Measurements from ENCODE around the gene MAJIN. TPM values are rescaled to one million over a fixed set of nuclear protein-coding genes. Genes with fewer than 3 reads are reported as not detected.

MAJIN gene
- total and polyA plus RNA-seq, 11 donors = not detected

DNA sequence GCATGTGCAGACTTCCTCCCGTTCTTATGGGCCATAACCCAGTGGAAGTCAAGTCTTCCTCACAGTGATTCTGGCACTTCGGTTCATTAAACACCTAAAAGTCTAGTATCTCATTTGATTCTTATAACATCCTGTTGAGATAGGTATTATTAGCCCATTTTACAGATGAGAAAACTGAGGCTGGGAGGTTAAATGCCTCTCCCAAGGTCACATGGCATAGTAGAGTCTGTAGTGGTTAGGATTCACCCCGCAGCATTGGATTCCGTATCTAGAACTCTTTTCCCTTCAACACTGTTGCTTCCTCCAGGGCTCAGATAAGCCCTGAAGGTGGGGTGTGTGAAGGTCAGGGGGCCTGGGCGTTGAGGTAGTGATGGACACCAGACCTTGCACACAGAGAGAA, 39.6 kb downstream of the MAJIN start:
- ATAC-seq (no peak), DNase-seq (no peak)
- H3K36me3 ChIP-seq = peaks cover 0 to 76% (median 66%) of the 10 kb centered on the region in 9 donors
- H3K27me3 ChIP-seq = no peaks in the 10 kb centered on the region
- no peaks in the 10 kb centered on the region for H3K4me1 ChIP-seq
- intact Hi-C loops (cut with DNase I) = no loop called here
- WGBS, 4 donors = 82 to 93% (median 88%) methylated on average over 5 of the region's 5 CpGs
- H3K9me3 ChIP-seq = no peaks in the 10 kb centered on the region
- H3K4me3 ChIP-seq = no peak overlapping the region
- H3K27ac ChIP-seq = no peak overlapping the region
- TF ChIP-seq POLR2A (IDR thresholded peaks at IDR 0.05) = no peak
- TF ChIP-seq, protein P1, sequence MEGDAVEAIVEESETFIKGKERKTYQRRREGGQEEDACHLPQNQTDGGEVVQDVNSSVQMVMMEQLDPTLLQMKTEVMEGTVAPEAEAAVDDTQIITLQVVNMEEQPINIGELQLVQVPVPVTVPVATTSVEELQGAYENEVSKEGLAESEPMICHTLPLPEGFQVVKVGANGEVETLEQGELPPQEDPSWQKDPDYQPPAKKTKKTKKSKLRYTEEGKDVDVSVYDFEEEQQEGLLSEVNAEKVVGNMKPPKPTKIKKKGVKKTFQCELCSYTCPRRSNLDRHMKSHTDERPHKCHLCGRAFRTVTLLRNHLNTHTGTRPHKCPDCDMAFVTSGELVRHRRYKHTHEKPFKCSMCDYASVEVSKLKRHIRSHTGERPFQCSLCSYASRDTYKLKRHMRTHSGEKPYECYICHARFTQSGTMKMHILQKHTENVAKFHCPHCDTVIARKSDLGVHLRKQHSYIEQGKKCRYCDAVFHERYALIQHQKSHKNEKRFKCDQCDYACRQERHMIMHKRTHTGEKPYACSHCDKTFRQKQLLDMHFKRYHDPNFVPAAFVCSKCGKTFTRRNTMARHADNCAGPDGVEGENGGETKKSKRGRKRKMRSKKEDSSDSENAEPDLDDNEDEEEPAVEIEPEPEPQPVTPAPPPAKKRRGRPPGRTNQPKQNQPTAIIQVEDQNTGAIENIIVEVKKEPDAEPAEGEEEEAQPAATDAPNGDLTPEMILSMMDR (IDR thresholded peaks at IDR 0.05) = no peak

DNA sequence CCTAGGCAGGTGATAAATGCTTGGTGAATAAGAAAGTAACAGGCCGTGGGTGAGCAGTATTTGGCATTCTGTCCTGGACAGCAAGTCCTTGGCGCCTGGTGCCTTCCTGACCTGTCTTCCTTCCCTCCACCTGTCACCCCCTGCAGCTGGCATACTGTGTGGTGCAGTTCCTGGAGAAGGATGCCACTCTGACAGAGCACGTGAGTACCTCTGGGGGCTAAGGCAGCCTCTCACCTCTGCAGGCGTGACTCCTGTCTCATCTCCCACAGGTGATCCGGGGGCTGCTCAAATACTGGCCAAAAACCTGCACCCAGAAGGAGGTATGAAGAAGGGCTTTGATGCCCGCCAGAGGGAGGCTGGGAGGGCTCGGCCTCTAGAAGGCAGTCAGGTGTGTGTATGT, 40.6 kb downstream of the MAJIN start:
- WGBS, 4 donors = 92 to 98% (median 95%) methylated on average over 7 of the region's 7 CpGs
- ATAC-seq (no peak), DNase-seq (no peak)
- Histone ChIP-seq H3K4me3 (no peak overlapping the region), H3K4me1 (peaks cover 0 to 5% (median 0%) of the 10 kb centered on the region in 12 donors), H3K9me3 (no peaks in the 10 kb centered on the region), H3K36me3 (peaks cover 0 to 82% (median 70%) of the 10 kb centered on the region in 9 donors), H3K27me3 (no peaks in the 10 kb centered on the region), H3K27ac (no peak overlapping the region)
- TF ChIP-seq, protein P1 (IDR thresholded peaks at IDR 0.05) = no peak
- no peak for TF ChIP-seq POLR2A (IDR thresholded peaks at IDR 0.05)
- intact Hi-C loops (cut with DNase I) = no loop called here

DNA sequence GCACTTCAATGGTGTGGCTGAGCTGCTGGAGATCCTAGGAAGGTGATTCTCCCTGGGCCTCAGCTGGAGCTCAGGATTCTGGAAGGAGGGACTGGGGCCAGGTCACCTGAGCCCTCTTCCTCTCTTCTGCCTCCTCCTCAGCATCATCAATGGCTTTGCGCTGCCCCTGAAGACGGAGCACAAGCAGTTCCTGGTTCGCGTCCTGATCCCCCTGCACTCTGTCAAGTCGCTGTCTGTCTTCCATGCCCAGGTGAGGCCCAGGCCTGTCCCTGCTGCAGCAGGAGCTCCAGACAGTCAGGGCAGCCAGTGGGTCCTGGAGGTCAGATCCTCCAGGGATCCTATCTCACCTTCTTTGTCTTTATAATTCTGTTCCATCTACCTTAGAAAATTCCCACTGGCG, 41.6 kb downstream of the MAJIN start:
- Histone ChIP-seq H3K27me3 (no peaks in the 10 kb centered on the region), H3K4me3 (no peak overlapping the region), H3K36me3 (peaks cover 0 to 84% (median 70%) of the 10 kb centered on the region in 9 donors), H3K27ac (no peak overlapping the region), H3K9me3 (no peaks in the 10 kb centered on the region), H3K4me1 (peaks cover 0 to 13% (median 9%) of the 10 kb centered on the region in 12 donors)
- WGBS, 4 donors = 94 to 97% (median 96%) methylated on average over 6 of the region's 6 CpGs
- intact Hi-C loops (cut with DNase I) = no loop called here
- TF ChIP-seq, protein P1 (IDR thresholded peaks at IDR 0.05) = no peak
- TF ChIP-seq POLR2A (IDR thresholded peaks at IDR 0.05) = no peak
- DNase-seq (no peak), ATAC-seq (no peak)

DNA sequence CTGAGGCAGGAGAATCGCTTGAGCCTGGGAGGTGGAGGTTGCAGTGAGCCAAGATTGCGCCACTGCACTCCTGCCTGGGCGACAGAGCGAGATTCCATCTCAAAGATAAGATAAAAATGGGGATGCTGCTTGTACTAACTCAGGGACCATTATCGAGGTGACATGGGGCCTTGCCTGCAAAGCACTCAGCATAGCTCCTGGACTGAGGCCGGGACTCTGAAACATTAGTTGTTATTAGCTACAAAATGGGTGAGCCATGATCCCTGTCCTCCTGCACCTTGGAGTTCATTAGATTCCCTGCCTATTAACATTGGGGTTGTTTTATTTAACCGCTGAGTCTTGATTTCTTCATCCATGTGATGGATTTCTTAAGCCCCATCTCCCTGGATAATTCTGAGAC, 42.3 kb downstream of the MAJIN start:
- no peak for ATAC-seq
- peaks cover 0 to 84% (median 70%) of the 10 kb centered on the region in 9 donors for H3K36me3 ChIP-seq

More for the DNA sequence above, 42.3 kb downstream of the MAJIN start:
- Histone ChIP-seq H3K27ac (no peak overlapping the region), H3K4me1 (peaks cover 0 to 19% (median 14%) of the 10 kb centered on the region in 12 donors), H3K4me3 (no peak overlapping the region), H3K9me3 (no peaks in the 10 kb centered on the region), H3K27me3 (no peaks in the 10 kb centered on the region)
- TF ChIP-seq POLR2A (IDR thresholded peaks at IDR 0.05) = no peak
- TF ChIP-seq, protein P1 (IDR thresholded peaks at IDR 0.05) = no peak
- intact Hi-C loops (cut with DNase I) = loop anchor here in 7 of 10 donors (5.0 to 10.0 kb wide), 7 partner anchors 48 to 195 kb away; partner anchors contain the start of genes ARL2 (in 4 of the 7), BATF2 (in 2 of the 7), FAU (in 1 of the 7) and MRPL49 (in 1 of the 7)
- no peak for DNase-seq
- 93 to 99% (median 95%) methylated on average over 7 of the region's 7 CpGs for WGBS, 4 donors

Data from heart left ventricle (tissue), 16 donors.